Right hindlimb (tissue), 1 donor: ENCODE results near the gene SDR42E2.
"Not testable (repeated sequence)": the region's sequence is repeated elsewhere in the genome, so short reads cannot be mapped to it uniquely, and the experiment has no call there.

Experiments used
- DNase-seq: peaks from one replicate; pipeline ENCODE4 v3.0.0-alpha.2; 2018

SDR42E2 gene

GRCh38 chr16:22161999-22162655, at the start of gene SDR42E2:
Gene SDR42E2 (plus strand): TSS chr16:22162506. CDS start chr16:22165583, 3,077 bp downstream.
- DNase-seq = no peak

- no peak for DNase-seq
These were observed 46.1 kb upstream of the SDR42E2 start for GRCh38 chr16:22116095-22116700.

GRCh38 chr16:22117609-22118008, 44.7 kb upstream of the SDR42E2 start:
- no peak for DNase-seq

- DNase-seq = no peak
These were observed 41.9 kb upstream of the SDR42E2 start for GRCh38 chr16:22120440-22120839.

- DNase-seq = no peak
These were observed 40.1 kb upstream of the SDR42E2 start for GRCh38 chr16:22122239-22122638.

GRCh38 chr16:22123146-22123545, 39.2 kb upstream of the SDR42E2 start:
- DNase-seq = no peak

GRCh38 chr16:22123759-22124490, 38.4 kb upstream of the SDR42E2 start:
- no peak for DNase-seq

GRCh38 chr16:22124583-22125284, 37.6 kb upstream of the SDR42E2 start:
- DNase-seq = no peak

- no peak for DNase-seq
These were observed 36.2 kb upstream of the SDR42E2 start for GRCh38 chr16:22126037-22126558.

- not testable (repeated sequence) for DNase-seq
These were observed 33.8 kb upstream of the SDR42E2 start for GRCh38 chr16:22128537-22128936.

GRCh38 chr16:22130528-22130927, 31.8 kb upstream of the SDR42E2 start:
- no peak for DNase-seq

GRCh38 chr16:22132801-22133200, 29.5 kb upstream of the SDR42E2 start:
- DNase-seq = no peak

- DNase-seq = no peak
These were observed 23.8 kb upstream of the SDR42E2 start for GRCh38 chr16:22138482-22138881.

- no peak for DNase-seq
These were observed 23.3 kb upstream of the SDR42E2 start for GRCh38 chr16:22139008-22139407.

GRCh38 chr16:22139732-22140131, 22.6 kb upstream of the SDR42E2 start:
- DNase-seq = no peak

GRCh38 chr16:22141767-22142166, 20.5 kb upstream of the SDR42E2 start:
- DNase-seq = no peak

- DNase-seq = no peak
These were observed 17.8 kb upstream of the SDR42E2 start for GRCh38 chr16:22144520-22144919.

GRCh38 chr16:22147853-22148252, 14.5 kb upstream of the SDR42E2 start:
- no peak for DNase-seq

GRCh38 chr16:22151246-22151998, 10.9 kb upstream of the SDR42E2 start:
- DNase-seq = no peak

GRCh38 chr16:22152316-22152715, 10.0 kb upstream of the SDR42E2 start:
- DNase-seq = no peak

- DNase-seq = not testable (repeated sequence)
These were observed 9.2 kb upstream of the SDR42E2 start for GRCh38 chr16:22153078-22153477.

- DNase-seq = no peak
These were observed 905 bp upstream of the SDR42E2 start for GRCh38 chr16:22161401-22161800.

- DNase-seq = no peak
These were observed 327 bp downstream of the SDR42E2 start for GRCh38 chr16:22162656-22163009.
